ENCODE results near the gene SETBP1.

DNA sequence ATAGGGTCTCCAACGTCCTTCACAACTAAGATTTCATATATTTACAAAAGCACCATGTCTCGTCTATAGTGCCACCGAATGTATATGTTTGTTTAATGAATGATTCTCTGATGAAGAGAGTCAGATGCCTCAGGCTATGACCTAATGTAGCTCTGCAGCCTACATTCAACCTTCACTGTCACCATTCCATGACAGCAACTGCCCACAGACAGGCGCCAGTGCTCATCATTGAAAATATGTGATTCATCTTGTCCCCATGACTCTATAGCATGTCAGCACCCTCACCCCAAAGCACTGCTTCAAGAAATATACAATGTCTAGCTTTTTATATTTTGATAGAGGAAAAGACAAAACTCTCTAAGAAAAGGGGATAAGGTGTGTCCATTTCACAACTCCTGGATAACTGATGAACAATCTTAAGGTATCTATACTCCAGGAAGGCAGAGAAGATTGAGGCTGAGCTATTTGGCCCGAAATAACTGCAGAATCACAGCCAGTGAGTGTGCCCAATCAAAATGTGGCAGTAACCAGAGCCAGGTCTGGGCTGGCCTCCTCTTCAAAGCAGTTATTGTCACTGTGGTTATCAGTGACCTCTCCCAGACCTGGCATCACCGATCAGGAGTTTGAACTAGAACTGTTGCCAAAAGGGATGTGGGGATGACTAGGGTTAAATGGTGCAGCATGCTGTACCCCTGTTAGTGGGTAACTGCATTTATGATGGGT is 246.6 kb downstream of the SETBP1 start:
- no peak for TF ChIP-seq POLR2A (IDR thresholded peaks at IDR 0.05)
- TF ChIP-seq CTCF (IDR thresholded peaks at IDR 0.05), result no peak
- TF ChIP-seq POLR2AphosphoS5 (IDR thresholded peaks at IDR 0.05), result no peak
- TF ChIP-seq EP300 (IDR thresholded peaks at IDR 0.05), result no peak

Measured in stomach (tissue), 4 donors.